PC-3 (cell line): ENCODE data around the gene RALBP1. TPM values are rescaled to one million over a fixed set of nuclear protein-coding genes. Genes with fewer than 3 reads are reported as not detected.

Source experiments
- ATAC-seq: fragments of 200-7000 bp; cut with Tn5 transposase; 2 replicates; pipeline ENCODE4 v1.9.1; 2020; ENCODE audit warnings: mild to moderate bottlenecking, moderate library complexity
- BruUV-seq: library from RNA; stranded (reverse); fragments of 400-500 nt; replicated peaks from 2 replicates; lab custom pipeline; 2021; lab: Mats Ljungman, UMichigan
- CTCF ChIA-PET: fragments of 300-600 bp; sonication (Branson Sonifier 250); formaldehyde crosslinking; loops from one replicate; lab custom pipeline; 2022; ENCODE audit warnings: antibody characterized with exemption; lab: Charles Lee
- POLR2A ChIA-PET: fragments of 300-600 bp; sonication (Branson Sonifier 250); formaldehyde crosslinking; loops from one replicate; lab custom pipeline; 2022; ENCODE audit warnings: antibody characterized with exemption; ENCODE audit not compliant: unreplicated experiment; lab: Charles Lee
- DNase-seq: peaks from one replicate; pipeline ENCODE4 v3.0.0-alpha.2; 2015
- H2AFZ ChIP-seq: fragments of 300-600 bp; sonication (generic); 2 replicates; pipeline ENCODE4 v1.6.0; 2016; ENCODE audit warnings: antibody characterized with exemption, low read length
- H3F3A ChIP-seq: fragments of 300-600 bp; sonication (generic); one replicate; pipeline ENCODE4 v1.6.0; 2017; ENCODE audit warnings: antibody characterized with exemption, low read length, control low read depth, mild to moderate bottlenecking; ENCODE audit not compliant: unreplicated experiment
- H3K27ac ChIP-seq: fragments of 300-600 bp; sonication (generic); 2 replicates; pipeline ENCODE4 v1.5.1; 2016; ENCODE audit warnings: mild to moderate bottlenecking, low read length
- H3K27me3 ChIP-seq: fragments of 300-600 bp; sonication (generic); 2 replicates; pipeline ENCODE4 v1.6.1; 2016; ENCODE audit warnings: low read length, mixed read lengths
- H3K36me3 ChIP-seq: fragments of 300-600 bp; sonication (generic); 2 replicates; pipeline ENCODE4 v1.6.1; 2016; ENCODE audit warnings: low read depth, mixed run types, low read length, mixed read lengths
- H3K4me1 ChIP-seq: fragments of 300-600 bp; sonication (generic); 2 replicates; pipeline ENCODE4 v1.5.1; 2016; ENCODE audit warnings: low read length; ENCODE audit not compliant: insufficient read depth
- H3K4me2 ChIP-seq: fragments of 300-600 bp; sonication (generic); 2 replicates; pipeline ENCODE4 v1.6.0; 2016; ENCODE audit warnings: low read length
- H3K4me3 ChIP-seq: fragments of 300-600 bp; sonication (generic); 2 replicates; pipeline ENCODE4 v1.5.1; 2016; ENCODE audit warnings: mild to moderate bottlenecking, low read length, mixed read lengths
- H3K79me2 ChIP-seq: fragments of 300-600 bp; sonication (generic); 2 replicates; pipeline ENCODE4 v1.6.1; 2017; ENCODE audit warnings: low read length, mixed read lengths
- H3K9ac ChIP-seq: fragments of 300-600 bp; sonication (generic); 2 replicates; pipeline ENCODE4 v1.6.0; 2016; ENCODE audit warnings: mild to moderate bottlenecking, low read length
- H3K9me2 ChIP-seq: fragments of 300-600 bp; sonication (generic); replicated peaks from 2 replicates; pipeline ENCODE4 v1.6.1; 2016; ENCODE audit warnings: mixed run types, low read length, mixed read lengths
- H3K9me3 ChIP-seq: fragments of 300-600 bp; sonication (generic); 2 replicates; pipeline ENCODE4 v1.6.1; 2016; ENCODE audit warnings: low read length, mixed read lengths
- H4K20me1 ChIP-seq: fragments of 300-600 bp; sonication (generic); 2 replicates; pipeline ENCODE4 v1.6.1; 2016; ENCODE audit warnings: low read length, mixed read lengths
- CTCF ChIP-seq: fragments of 300-600 bp; sonication (generic); conservative IDR thresholded peaks from 2 replicates; pipeline ENCODE4 v1.5.1; 2017; ENCODE audit warnings: antibody characterized with exemption, low read depth, mild to moderate bottlenecking, low read length
- EZH2 ChIP-seq: fragments of 300-600 bp; sonication (generic); IDR thresholded peaks from one replicate; pipeline ENCODE4 v1.6.1; 2017; ENCODE audit warnings: antibody characterized with exemption, mild to moderate bottlenecking, low read length; ENCODE audit not compliant: unreplicated experiment
- EZH2phosphoT487 ChIP-seq: fragments of 300-600 bp; sonication (generic); IDR thresholded peaks from 2 replicates; pipeline ENCODE4 v1.6.1; 2018; ENCODE audit warnings: mild to moderate bottlenecking, antibody characterized with exemption, low read length, borderline replicate concordance
- intact Hi-C: fragments of 100-400 bp; cut with micrococcal nuclease; formaldehyde crosslinking; loops from 2 replicates; pipeline ENCODE4 v1.9.0; 2023
- total RNA-seq: library from RNA; depleted of rRNA; stranded (reverse); fragments of >200 nt; gene quantifications from 2 replicates; pipeline ENCODE4 v1.2.3, GENCODE V29; 2014

RALBP1 gene
- total RNA-seq, 1 experiment from 2014 or later, result 89.8 TPM

GRCh38 chr18:9517869-9518268 is 42.6 kb downstream of the RALBP1 start:
- no peak for DNase-seq

DNA sequence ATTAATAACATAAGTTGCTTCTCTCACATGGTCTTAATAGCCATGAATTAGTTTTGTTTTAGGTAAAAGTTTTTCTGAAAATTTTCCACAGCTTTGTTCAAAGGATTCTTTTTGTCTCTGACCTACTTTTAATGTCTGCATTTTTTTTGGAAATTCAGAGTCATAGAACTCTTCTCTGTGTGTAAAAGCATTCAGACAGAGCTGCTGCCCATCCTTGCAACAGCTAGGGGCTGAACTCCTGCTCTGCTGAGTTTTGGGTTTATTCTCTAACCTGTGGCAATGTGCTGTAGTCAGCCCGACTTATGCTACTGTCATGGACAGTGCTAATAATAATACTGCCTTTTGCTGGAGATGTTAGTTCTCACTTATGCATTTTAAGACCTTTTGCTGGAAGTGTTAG is 44.1 kb downstream of the RALBP1 start:
- POLR2A ChIA-PET, result no interaction called here
- BruUV-seq, result no TSS peak
- Histone ChIP-seq H3K27me3 (no peaks in the 10 kb centered on the region), H4K20me1 (no peaks in the 10 kb centered on the region), H3K4me1 (peaks cover 18% of the 10 kb centered on the region), H3K9ac (no peak overlapping the region), H3K4me2 (no peak overlapping the region), H3K9me2 (no peaks in the 10 kb centered on the region), H3K9me3 (no peaks in the 10 kb centered on the region), H3K27ac (no peak overlapping the region), H3K36me3 (peaks cover 11% of the 10 kb centered on the region; the same call in 1 of the 2 replicates), H3F3A (no peaks in the 10 kb centered on the region), H2AFZ (no peak overlapping the region), H3K79me2 (peaks cover 35% of the 10 kb centered on the region), H3K4me3 (no peak overlapping the region)
- no peak for DNase-seq
- ATAC-seq, result no peak
- TF ChIP-seq EZH2phosphoT487 (no peak), EZH2 (no peak)
- CTCF ChIA-PET, result no interaction called here
- intact Hi-C loops, result loop anchor here (10.0 kb wide), 1 partner anchor 155 kb away; no protein-coding TSS in a partner anchor

More at GRCh38 chr18:9517869-9518268, 42.6 kb downstream of the RALBP1 start:
- Histone ChIP-seq H3K4me3 (no peak overlapping the region), H3K79me2 (peaks cover 37% of the 10 kb centered on the region), H3K27me3 (no peaks in the 10 kb centered on the region), H3K36me3 (peaks cover 9% of the 10 kb centered on the region; the same call in 1 of the 2 replicates), H3K4me2 (no peak overlapping the region), H3K9me3 (no peaks in the 10 kb centered on the region), H3K27ac (no peak overlapping the region), H3K9me2 (no peaks in the 10 kb centered on the region), H3F3A (peaks cover 7% of the 10 kb centered on the region), H3K9ac (no peak overlapping the region), H4K20me1 (no peaks in the 10 kb centered on the region), H3K4me1 (peaks cover 30% of the 10 kb centered on the region), H2AFZ (no peak overlapping the region)
- no peak for ATAC-seq
- BruUV-seq, result no TSS peak
- POLR2A ChIA-PET, result no interaction called here
- TF ChIP-seq EZH2 (no peak), EZH2phosphoT487 (no peak), CTCF (no peak)
- CTCF ChIA-PET, result no interaction called here
- intact Hi-C loops, result loop anchor here (10.0 kb wide), 1 partner anchor 153 kb away; no protein-coding TSS in a partner anchor

DNA sequence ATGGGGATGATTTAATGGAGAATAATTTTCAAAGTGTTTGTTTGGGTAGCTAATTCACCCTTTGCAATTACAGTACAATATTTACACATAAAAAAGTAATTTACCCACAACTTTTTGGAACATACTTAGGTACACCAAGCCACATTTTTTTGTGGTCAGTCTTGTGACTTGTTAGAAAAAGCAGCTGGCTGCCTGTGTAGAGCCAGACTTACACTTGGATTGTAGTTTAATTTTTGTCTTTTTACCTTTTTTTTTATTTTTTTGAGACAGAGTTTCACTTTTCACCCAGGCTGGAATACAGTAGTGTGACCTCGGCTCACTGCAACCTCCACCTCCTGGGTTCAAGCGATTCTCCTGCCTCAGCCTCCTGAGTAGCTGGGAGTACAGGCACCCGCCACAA is 45.4 kb downstream of the RALBP1 start:
- Histone ChIP-seq H3K36me3 (peaks cover 17% of the 10 kb centered on the region; the same call in 1 of the 2 replicates), H3K9ac (no peak overlapping the region), H3K27ac (no peak overlapping the region), H4K20me1 (no peaks in the 10 kb centered on the region), H3K9me2 (no peaks in the 10 kb centered on the region), H3K4me1 (peaks cover 6% of the 10 kb centered on the region; the same call in 1 of the 2 replicates), H3K27me3 (no peaks in the 10 kb centered on the region), H3K4me3 (no peak overlapping the region), H3K79me2 (peaks cover 26% of the 10 kb centered on the region), H3F3A (no peaks in the 10 kb centered on the region), H3K9me3 (no peaks in the 10 kb centered on the region), H3K4me2 (no peak overlapping the region), H2AFZ (no peak overlapping the region)
- DNase-seq (no peak), ATAC-seq (no peak)
- TF ChIP-seq EZH2phosphoT487 (no peak), CTCF (no peak), EZH2 (no peak)
- BruUV-seq, result no TSS peak
- intact Hi-C loops, result no loop called here
- POLR2A ChIA-PET, result no interaction called here
- CTCF ChIA-PET, result interaction anchor here (0.6 kb wide), 1 partner anchor 51 kb away, joined by 3 read pairs; no protein-coding TSS in a partner anchor
